Panc1 (cell line): Measurements from ENCODE around the gene ZBTB20. TPM values are rescaled to one million over a fixed set of nuclear protein-coding genes. Genes with fewer than 3 reads are reported as not detected.

ENCODE experiments used
- ATAC-seq: fragments of 200-7000 bp; cut with Tn5 transposase; 2 replicates; pipeline ENCODE4 v1.9.1; 2020; ENCODE audit warnings: mild to moderate bottlenecking, moderate library complexity
- BruUV-seq: library from RNA; stranded (reverse); fragments of 400-500 nt; replicated peaks from 2 replicates; lab custom pipeline; 2021; lab: Mats Ljungman, UMichigan
- CTCF ChIA-PET: fragments of 300-600 bp; sonication (Branson Sonifier 250); formaldehyde crosslinking; loops from one replicate; lab custom pipeline; 2022; ENCODE audit warnings: antibody characterized with exemption; lab: Charles Lee
- POLR2A ChIA-PET: fragments of 300-600 bp; sonication (Branson Sonifier 250); formaldehyde crosslinking; loops from one replicate; lab custom pipeline; 2022; ENCODE audit warnings: antibody characterized with exemption; lab: Charles Lee
- DNase-seq: peaks from one replicate; pipeline ENCODE4 v3.0.0-alpha.2; 2010; ENCODE audit warnings: low read depth, low spot score
- H3K27ac ChIP-seq: 2 replicates; pipeline ENCODE4 v1.5.1; 2011; ENCODE audit warnings: mild to moderate bottlenecking, low read length, inconsistent platforms
- H3K27me3 ChIP-seq: fragments of 200-500 bp; sonication (Bioruptor generic); 2 replicates; pipeline ENCODE4 v1.6.0; 2014; ENCODE audit warnings: low read length, inconsistent platforms; ENCODE audit not compliant: control insufficient read depth, insufficient read depth
- H3K36me3 ChIP-seq: fragments of 200-500 bp; sonication (Bioruptor generic); 2 replicates; pipeline ENCODE4 v1.5.1; 2014; ENCODE audit warnings: inconsistent platforms, mild to moderate bottlenecking, low read length, moderate library complexity; ENCODE audit not compliant: control insufficient read depth, insufficient read depth
- H3K4me1 ChIP-seq: 2 replicates; pipeline ENCODE4 v1.5.1; 2011; ENCODE audit warnings: inconsistent platforms, mild to moderate bottlenecking, low read length, moderate library complexity; ENCODE audit not compliant: control insufficient read depth, insufficient read depth
- H3K4me3 ChIP-seq, 2 experiments: 2 replicates each; pipeline ENCODE4 v1.5.1; 2011 to 2012; ENCODE audit warnings: low read depth in 2 of 2, low read length in 2 of 2, mild to moderate bottlenecking in 2 of 2, inconsistent platforms in 1 of 2, moderate library complexity in 1 of 2
- H3K9me3 ChIP-seq: fragments of 200-500 bp; sonication (Bioruptor generic); 2 replicates; pipeline ENCODE4 v1.5.1; 2014; ENCODE audit warnings: low read depth, mild to moderate bottlenecking, inconsistent platforms, low read length, moderate library complexity; ENCODE audit not compliant: control insufficient read depth, insufficient read depth
- POLR2AphosphoS5 ChIP-seq: IDR thresholded peaks from 2 replicates; pipeline ENCODE4 v1.6.1; 2012; ENCODE audit warnings: mild to moderate bottlenecking, low read depth, low read length, moderate library complexity
- SIN3A ChIP-seq: IDR thresholded peaks from 2 replicates; pipeline ENCODE4 v1.6.1; 2012; ENCODE audit warnings: low read depth, mild to moderate bottlenecking, low read length, moderate library complexity, borderline replicate concordance; ENCODE audit not compliant: insufficient read depth
- TCF7L2 ChIP-seq: IDR thresholded peaks from 2 replicates; pipeline ENCODE4 v1.6.1; 2011; ENCODE audit warnings: mild to moderate bottlenecking, low read depth, low read length, inconsistent platforms
- in situ Hi-C: cut with HindIII; loops from 2 replicates; pipeline ENCODE4 v1.10.0; 2016; ENCODE audit warnings: low sequenced_read_pairs, low pct_unique_long_range_greater_than_20kb
- intact Hi-C: fragments of 100-400 bp; cut with micrococcal nuclease; formaldehyde crosslinking; loops from one replicate; pipeline ENCODE4 v1.10.0; 2022; ENCODE audit not compliant: unreplicated experiment
- total RNA-seq: library from RNA; stranded (reverse); gene quantifications from one replicate; pipeline ENCODE4 v1.2.1, GENCODE V29; 2021; ENCODE audit not compliant: unreplicated experiment
- TF ChIP-seq, protein P1 (sequence below), 2 experiments: IDR thresholded peaks; 2 replicates each; pipeline ENCODE4 v1.6.1; 2011 to 2012; ENCODE audit warnings: low read depth in 2 of 2, control low read depth in 1 of 2, low read length in 1 of 2, mild to moderate bottlenecking in 1 of 2, moderate library complexity in 1 of 2; ENCODE audit not compliant: insufficient read depth in 1 of 2
- TF ChIP-seq, protein P2 (sequence below): fragments of 450-650 bp; IDR thresholded peaks from 2 replicates; pipeline ENCODE4 v1.5.1; 2017; ENCODE audit warnings: mild to moderate bottlenecking

The ZBTB20 gene
- total RNA-seq, 1 experiment from 2014 or later, result 4.1 TPM

DNA sequence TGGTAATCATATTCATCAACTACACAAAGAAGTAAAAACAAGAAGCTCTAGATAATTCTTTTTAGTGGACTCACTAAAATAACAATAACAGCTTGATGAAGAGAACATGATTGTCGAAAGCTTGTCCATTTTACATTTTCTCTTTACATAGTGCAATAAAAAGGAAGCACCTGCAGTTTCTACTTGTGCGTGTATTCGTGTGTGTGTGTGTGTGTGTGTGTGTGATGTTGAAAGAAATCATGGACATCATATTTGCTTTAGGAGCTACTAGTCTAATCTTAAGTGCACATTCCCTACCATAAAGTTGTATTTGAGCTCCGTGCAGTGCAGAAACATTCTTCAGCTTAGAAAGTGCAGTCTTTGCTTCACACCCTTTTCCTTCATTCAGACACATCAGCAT lies 288.8 kb downstream of the ZBTB20 start:
- Histone ChIP-seq H3K9me3 (no peaks in the 10 kb centered on the region), H3K27me3 (no peaks in the 10 kb centered on the region), H3K36me3 (no peaks in the 10 kb centered on the region), H3K4me3 (no peak overlapping the region), H3K27ac (no peak overlapping the region), H3K4me1 (no peaks in the 10 kb centered on the region)
- TF ChIP-seq TCF7L2 (no peak), POLR2AphosphoS5 (no peak), SIN3A (no peak)
- TF ChIP-seq, protein P1, sequence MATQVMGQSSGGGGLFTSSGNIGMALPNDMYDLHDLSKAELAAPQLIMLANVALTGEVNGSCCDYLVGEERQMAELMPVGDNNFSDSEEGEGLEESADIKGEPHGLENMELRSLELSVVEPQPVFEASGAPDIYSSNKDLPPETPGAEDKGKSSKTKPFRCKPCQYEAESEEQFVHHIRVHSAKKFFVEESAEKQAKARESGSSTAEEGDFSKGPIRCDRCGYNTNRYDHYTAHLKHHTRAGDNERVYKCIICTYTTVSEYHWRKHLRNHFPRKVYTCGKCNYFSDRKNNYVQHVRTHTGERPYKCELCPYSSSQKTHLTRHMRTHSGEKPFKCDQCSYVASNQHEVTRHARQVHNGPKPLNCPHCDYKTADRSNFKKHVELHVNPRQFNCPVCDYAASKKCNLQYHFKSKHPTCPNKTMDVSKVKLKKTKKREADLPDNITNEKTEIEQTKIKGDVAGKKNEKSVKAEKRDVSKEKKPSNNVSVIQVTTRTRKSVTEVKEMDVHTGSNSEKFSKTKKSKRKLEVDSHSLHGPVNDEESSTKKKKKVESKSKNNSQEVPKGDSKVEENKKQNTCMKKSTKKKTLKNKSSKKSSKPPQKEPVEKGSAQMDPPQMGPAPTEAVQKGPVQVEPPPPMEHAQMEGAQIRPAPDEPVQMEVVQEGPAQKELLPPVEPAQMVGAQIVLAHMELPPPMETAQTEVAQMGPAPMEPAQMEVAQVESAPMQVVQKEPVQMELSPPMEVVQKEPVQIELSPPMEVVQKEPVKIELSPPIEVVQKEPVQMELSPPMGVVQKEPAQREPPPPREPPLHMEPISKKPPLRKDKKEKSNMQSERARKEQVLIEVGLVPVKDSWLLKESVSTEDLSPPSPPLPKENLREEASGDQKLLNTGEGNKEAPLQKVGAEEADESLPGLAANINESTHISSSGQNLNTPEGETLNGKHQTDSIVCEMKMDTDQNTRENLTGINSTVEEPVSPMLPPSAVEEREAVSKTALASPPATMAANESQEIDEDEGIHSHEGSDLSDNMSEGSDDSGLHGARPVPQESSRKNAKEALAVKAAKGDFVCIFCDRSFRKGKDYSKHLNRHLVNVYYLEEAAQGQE (IDR thresholded peaks at IDR 0.05; ENCODE audit: insufficient read depth in 1 of 2, low read depth in 2 of 2, low read length in 1 of 2), result no peak
- TF ChIP-seq, protein P2, sequence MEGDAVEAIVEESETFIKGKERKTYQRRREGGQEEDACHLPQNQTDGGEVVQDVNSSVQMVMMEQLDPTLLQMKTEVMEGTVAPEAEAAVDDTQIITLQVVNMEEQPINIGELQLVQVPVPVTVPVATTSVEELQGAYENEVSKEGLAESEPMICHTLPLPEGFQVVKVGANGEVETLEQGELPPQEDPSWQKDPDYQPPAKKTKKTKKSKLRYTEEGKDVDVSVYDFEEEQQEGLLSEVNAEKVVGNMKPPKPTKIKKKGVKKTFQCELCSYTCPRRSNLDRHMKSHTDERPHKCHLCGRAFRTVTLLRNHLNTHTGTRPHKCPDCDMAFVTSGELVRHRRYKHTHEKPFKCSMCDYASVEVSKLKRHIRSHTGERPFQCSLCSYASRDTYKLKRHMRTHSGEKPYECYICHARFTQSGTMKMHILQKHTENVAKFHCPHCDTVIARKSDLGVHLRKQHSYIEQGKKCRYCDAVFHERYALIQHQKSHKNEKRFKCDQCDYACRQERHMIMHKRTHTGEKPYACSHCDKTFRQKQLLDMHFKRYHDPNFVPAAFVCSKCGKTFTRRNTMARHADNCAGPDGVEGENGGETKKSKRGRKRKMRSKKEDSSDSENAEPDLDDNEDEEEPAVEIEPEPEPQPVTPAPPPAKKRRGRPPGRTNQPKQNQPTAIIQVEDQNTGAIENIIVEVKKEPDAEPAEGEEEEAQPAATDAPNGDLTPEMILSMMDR, result no peak
- intact Hi-C loops (no loop called here), in situ Hi-C loops (no loop called here)
- CTCF ChIA-PET, result no interaction called here
- POLR2A ChIA-PET, result no interaction called here
- DNase-seq (no peak), ATAC-seq (no peak)
- BruUV-seq, result no TSS peak

DNA sequence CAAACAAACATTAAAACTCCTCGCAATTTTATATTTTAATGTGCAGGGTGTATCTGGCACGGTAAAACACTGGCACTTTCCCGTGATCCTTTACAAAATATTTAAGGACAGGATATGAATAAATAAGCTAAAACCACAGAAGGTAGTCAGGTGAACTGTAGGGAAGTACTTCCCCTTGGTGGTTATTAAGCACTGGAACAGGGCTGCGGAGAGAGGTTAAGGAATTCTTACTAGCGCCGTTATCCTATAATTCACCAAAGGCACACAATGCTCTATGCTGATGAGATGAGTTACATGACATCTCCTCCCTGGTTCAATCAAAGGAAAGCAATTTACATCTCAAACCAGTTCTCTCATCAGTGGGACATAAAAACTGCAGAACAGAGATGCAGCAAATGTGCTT lies 289.8 kb downstream of the ZBTB20 start:
- CTCF ChIA-PET, result no interaction called here

More for the DNA sequence above, 289.8 kb downstream of the ZBTB20 start:
- Histone ChIP-seq H3K4me3 (no peak overlapping the region), H3K36me3 (no peaks in the 10 kb centered on the region), H3K4me1 (no peaks in the 10 kb centered on the region), H3K27ac (no peak overlapping the region), H3K27me3 (no peaks in the 10 kb centered on the region), H3K9me3 (no peaks in the 10 kb centered on the region)
- TF ChIP-seq, protein P2, result no peak
- TF ChIP-seq SIN3A (no peak), POLR2AphosphoS5 (no peak), TCF7L2 (no peak)
- TF ChIP-seq, protein P1 (IDR thresholded peaks at IDR 0.05; ENCODE audit: insufficient read depth in 1 of 2, low read depth in 2 of 2, low read length in 1 of 2), result no peak
- POLR2A ChIA-PET, result no interaction called here
- intact Hi-C loops (no loop called here), in situ Hi-C loops (no loop called here)
- ATAC-seq (no peak), DNase-seq (no peak)
- no TSS peak for BruUV-seq
